GM23338 (cell line): ENCODE data around the gene TEX36.

Experiments
- CREB1 ChIP-seq: fragments of 250-450 bp; sonication (Bioruptor Pico); IDR thresholded peaks from 2 replicates; pipeline ENCODE4 v1.5.0; 2020; ENCODE audit warnings: low read depth, mild to moderate bottlenecking, moderate library complexity
- CTCF ChIP-seq, 2 experiments: fragments of 200-600 bp in 1 of 2; sonication (generic) in 1 of 2; conservative IDR thresholded peaks; 2 replicates each; pipeline versions ENCODE4 v1.5.1 to v1.6.1; 2016 to 2017; ENCODE audit warnings: antibody characterized with exemption in 2 of 2, low read depth in 2 of 2, mild to moderate bottlenecking in 2 of 2, moderate library complexity in 1 of 2
- ETS1 ChIP-seq: IDR thresholded peaks from 2 replicates; pipeline ENCODE4 v1.6.1; 2016; ENCODE audit warnings: antibody characterized with exemption
- EZH2 ChIP-seq: fragments of 200-600 bp; sonication (generic); IDR thresholded peaks from one replicate; pipeline ENCODE4 v1.8.0; 2017; ENCODE audit warnings: antibody characterized with exemption, mild to moderate bottlenecking, low read depth; ENCODE audit not compliant: unreplicated experiment
- EZH2phosphoT487 ChIP-seq: fragments of 200-600 bp; sonication (generic); IDR thresholded peaks from one replicate; pipeline ENCODE4 v1.8.1; 2018; ENCODE audit warnings: antibody characterized with exemption; ENCODE audit not compliant: unreplicated experiment
- JUNB ChIP-seq: IDR thresholded peaks from one replicate; pipeline ENCODE4 v1.6.1; 2016; ENCODE audit warnings: antibody characterized with exemption; ENCODE audit not compliant: unreplicated experiment
- POLR2AphosphoS5 ChIP-seq: IDR thresholded peaks from 2 replicates; pipeline ENCODE4 v1.6.1; 2016; ENCODE audit warnings: antibody characterized with exemption, low read depth
- REST ChIP-seq: IDR thresholded peaks from one replicate; pipeline ENCODE4 v1.6.1; 2018; ENCODE audit warnings: antibody characterized with exemption; ENCODE audit not compliant: unreplicated experiment
- ZNF114 ChIP-seq: fragments of 250-450 bp; sonication (Bioruptor Pico); IDR thresholded peaks from 2 replicates; pipeline ENCODE4 v1.5.0; 2020; ENCODE audit warnings: mild to moderate bottlenecking, moderate library complexity
- ZNF331 ChIP-seq: fragments of 250-450 bp; sonication (Bioruptor Pico); IDR thresholded peaks from 2 replicates; pipeline ENCODE4 v1.5.0; 2020; ENCODE audit warnings: low read depth, mild to moderate bottlenecking, moderate library complexity
- ZNF462 ChIP-seq: fragments of 250-450 bp; sonication (Bioruptor Pico); IDR thresholded peaks from 2 replicates; pipeline ENCODE4 v1.5.0; 2020; ENCODE audit warnings: mild to moderate bottlenecking, moderate library complexity

GRCh38 chr10:125711110-125711750 lies 28.3 kb upstream of the TEX36 start:
- TF ChIP-seq CTCF (conservative IDR thresholded peaks at IDR 0.05; ENCODE audit: low read depth in 2 of 2): no peak
- TF ChIP-seq POLR2AphosphoS5: no peak
- TF ChIP-seq EZH2: no peak
- no peak for TF ChIP-seq JUNB
- no peak for TF ChIP-seq ZNF331 (CRISPR knock-in tag)
- no peak for TF ChIP-seq ETS1
- TF ChIP-seq ZNF114 (CRISPR knock-in tag): no peak
- no peak for TF ChIP-seq EZH2phosphoT487
- TF ChIP-seq REST: no peak
- no peak for TF ChIP-seq ZNF462 (CRISPR knock-in tag)
- no peak for TF ChIP-seq CREB1 (CRISPR knock-in tag)
